Measurements from ENCODE around the gene NCOA1.
"Not testable (repeated sequence)": the region's sequence is repeated elsewhere in the genome, so short reads cannot be mapped to it uniquely, and the experiment has no call there.

Gene NCOA1

GRCh38 chr2:24678066-24678465, 187.0 kb downstream of the NCOA1 start:
- not testable (repeated sequence) for DNase-seq (ENCODE audit: low read depth in 1 of 2, low spot score in 1 of 2)

GRCh38 chr2:24680196-24680595, 189.1 kb downstream of the NCOA1 start:
- no peak for DNase-seq (ENCODE audit: low read depth in 1 of 2, low spot score in 1 of 2)

GRCh38 chr2:24682304-24682703, 191.2 kb downstream of the NCOA1 start:
- no peak for DNase-seq (ENCODE audit: low read depth in 1 of 2, low spot score in 1 of 2)

- DNase-seq (ENCODE audit: low read depth in 1 of 2, low spot score in 1 of 2) = no peak
These were observed 192.4 kb downstream of the NCOA1 start for GRCh38 chr2:24683408-24683807.

GRCh38 chr2:24690524-24690923, 199.5 kb downstream of the NCOA1 start:
- no peak for DNase-seq (ENCODE audit: low read depth in 1 of 2, low spot score in 1 of 2)

GRCh38 chr2:24691806-24692205, 200.8 kb downstream of the NCOA1 start:
- no peak for DNase-seq (ENCODE audit: low read depth in 1 of 2, low spot score in 1 of 2)

GRCh38 chr2:24697792-24698191, 206.7 kb downstream of the NCOA1 start:
- DNase-seq (ENCODE audit: low read depth in 1 of 2, low spot score in 1 of 2) = no peak

GRCh38 chr2:24702800-24703199, 211.7 kb downstream of the NCOA1 start:
- no peak for DNase-seq (ENCODE audit: low read depth in 1 of 2, low spot score in 1 of 2)

- no peak for DNase-seq (ENCODE audit: low read depth in 1 of 2, low spot score in 1 of 2)
These were observed 213.6 kb downstream of the NCOA1 start for GRCh38 chr2:24704692-24705091.

- no peak for DNase-seq (ENCODE audit: low read depth in 1 of 2, low spot score in 1 of 2)
These were observed 216.1 kb downstream of the NCOA1 start for GRCh38 chr2:24707143-24707542.

- DNase-seq (ENCODE audit: low read depth in 1 of 2, low spot score in 1 of 2) = no peak
These were observed 217.6 kb downstream of the NCOA1 start for GRCh38 chr2:24708537-24709152.

GRCh38 chr2:24710806-24711205, 219.8 kb downstream of the NCOA1 start:
- DNase-seq (ENCODE audit: low read depth in 1 of 2, low spot score in 1 of 2) = no peak

GRCh38 chr2:24711865-24712264, 220.8 kb downstream of the NCOA1 start:
- no peak for DNase-seq (ENCODE audit: low read depth in 1 of 2, low spot score in 1 of 2)

- DNase-seq (ENCODE audit: low read depth in 1 of 2, low spot score in 1 of 2) = no peak
These were observed 221.2 kb downstream of the NCOA1 start for GRCh38 chr2:24712296-24712695.

GRCh38 chr2:24717263-24717951, 226.4 kb downstream of the NCOA1 start:
- no peak for DNase-seq (ENCODE audit: low read depth in 1 of 2, low spot score in 1 of 2)

- DNase-seq (ENCODE audit: low read depth in 1 of 2, low spot score in 1 of 2) = no peak
These were observed 229.3 kb downstream of the NCOA1 start for GRCh38 chr2:24720310-24720709.

GRCh38 chr2:24721470-24721869, 230.4 kb downstream of the NCOA1 start:
- DNase-seq (ENCODE audit: low read depth in 1 of 2, low spot score in 1 of 2) = no peak

GRCh38 chr2:24722141-24722790, 231.2 kb downstream of the NCOA1 start:
- no peak for DNase-seq (ENCODE audit: low read depth in 1 of 2, low spot score in 1 of 2)

GRCh38 chr2:24723191-24723590, 232.1 kb downstream of the NCOA1 start:
- no peak for DNase-seq (ENCODE audit: low read depth in 1 of 2, low spot score in 1 of 2)

- no peak for DNase-seq (ENCODE audit: low read depth in 1 of 2, low spot score in 1 of 2)
These were observed 232.6 kb downstream of the NCOA1 start for GRCh38 chr2:24723665-24724064.

GRCh38 chr2:24724111-24724775, 233.2 kb downstream of the NCOA1 start:
- no peak for DNase-seq (ENCODE audit: low read depth in 1 of 2, low spot score in 1 of 2)

- no peak for DNase-seq (ENCODE audit: low read depth in 1 of 2, low spot score in 1 of 2)
These were observed 234.9 kb downstream of the NCOA1 start for GRCh38 chr2:24725956-24726355.

Measured in activated CD4-positive, alpha-beta T cell treated with anti-CD3 and anti-CD28 coated beads, Interleukin-2, amount 50 U/mL, for 24 hours (primary cell).